NCI-H82 (cell line): Measurements from ENCODE around the gene FRG2.
"Not testable (repeated sequence)": the region's sequence is repeated elsewhere in the genome, so short reads cannot be mapped to it uniquely, and the experiment has no call there.

ENCODE experiments used
- DNase-seq: peaks from one replicate; lab custom pipeline; 2025; lab: John Stamatoyannopoulos, UW

The FRG2 gene

GRCh38 chr4:190027156-190027555 is at the start of gene FRG2:
FRG2 (minus strand) TSS chr4:190027256; CDS start chr4:190027204, 52 bp downstream.
- not testable (repeated sequence) for DNase-seq

- not testable (repeated sequence) for DNase-seq
Observed at GRCh38 chr4:190068351-190068750, 41.3 kb upstream of the FRG2 start.

- not testable (repeated sequence) for DNase-seq
Observed at GRCh38 chr4:190064805-190065204, 37.7 kb upstream of the FRG2 start.

GRCh38 chr4:190064342-190064741 is 37.3 kb upstream of the FRG2 start, which contains the start of gene DBET:
DBET (plus strand) TSS chr4:190064502.
- not testable (repeated sequence) for DNase-seq

GRCh38 chr4:190058997-190059396 is 31.9 kb upstream of the FRG2 start:
- not testable (repeated sequence) for DNase-seq

- DNase-seq, result not testable (repeated sequence)
Observed at GRCh38 chr4:190049378-190050239, 22.6 kb upstream of the FRG2 start.

GRCh38 chr4:190047627-190048026 is 20.6 kb upstream of the FRG2 start:
- not testable (repeated sequence) for DNase-seq

- DNase-seq, result not testable (repeated sequence)
Observed at GRCh38 chr4:190040873-190041272, 13.8 kb upstream of the FRG2 start.

- not testable (repeated sequence) for DNase-seq
Observed at GRCh38 chr4:190037704-190038388, 10.8 kb upstream of the FRG2 start.

GRCh38 chr4:190031264-190031663 is 4.2 kb upstream of the FRG2 start:
- not testable (repeated sequence) for DNase-seq

GRCh38 chr4:190022614-190023281 is 4.3 kb downstream of the FRG2 start:
- DNase-seq, result not testable (repeated sequence)

- DNase-seq, result not testable (repeated sequence)
Observed at GRCh38 chr4:190021973-190022372, 5.1 kb downstream of the FRG2 start.

GRCh38 chr4:190020790-190021717 is 6.0 kb downstream of the FRG2 start:
- DNase-seq, result no peak

GRCh38 chr4:190019859-190020463 is 7.1 kb downstream of the FRG2 start:
- not testable (repeated sequence) for DNase-seq

GRCh38 chr4:190019023-190019858 is 7.8 kb downstream of the FRG2 start:
- no peak for DNase-seq

- DNase-seq, result no peak
Observed at GRCh38 chr4:190018201-190018920, 8.7 kb downstream of the FRG2 start.

GRCh38 chr4:190017357-190018200 is 9.5 kb downstream of the FRG2 start:
- DNase-seq, result no peak
